ENCODE measurements around the gene MXD4. TPM values are rescaled to one million over a fixed set of nuclear protein-coding genes. Genes with fewer than 3 reads are reported as not detected.

MXD4 gene
- total and polyA plus RNA-seq, 2 of the 13 experiments (the other 11 are each of a cell fraction or from before 2014, with no cell fraction given): 29.0 to 31.3 TPM

DNA sequence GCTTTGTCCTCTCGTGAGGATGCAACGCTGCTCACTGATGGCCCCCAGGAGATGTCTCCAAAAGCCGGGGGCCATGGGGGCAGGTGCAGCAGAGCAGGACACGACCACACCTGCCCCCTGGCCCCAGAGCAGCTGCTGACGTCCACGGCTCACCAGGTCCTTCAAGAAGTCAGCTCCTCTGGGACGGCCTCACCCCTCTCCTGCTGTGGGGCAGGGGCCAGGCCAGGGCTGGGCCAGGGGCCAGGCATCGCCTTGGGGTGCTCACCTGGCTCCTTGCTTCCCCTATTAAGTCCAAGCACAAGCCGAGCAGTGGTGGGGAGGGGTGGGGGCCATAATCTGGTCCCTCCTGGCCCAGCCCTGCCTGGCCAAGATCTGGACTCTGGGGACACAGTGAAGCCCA is 28.6 kb upstream of the MXD4 start:
- in situ Hi-C loops (cut with HindIII; ENCODE audit: extremely low pct_ligation_motif_present, low pct_unique_long_range_greater_than_20kb): no loop called here
- WGBS (ENCODE audit: low lambda C conversion rate): 12% methylated on average over 4 of the region's 9 CpGs
- peaks cover 4 to 57% of the 10 kb centered on the region in 2 experiments; a peak in 4 of 5 replicates for H3K27me3 ChIP-seq (ENCODE audit: control insufficient read depth in 1 of 2, insufficient read depth in 2 of 2, low read length in 2 of 2)
- intact Hi-C loops (cut with micrococcal nuclease; ENCODE audit: unreplicated experiment): no loop called here
- H2AFZ ChIP-seq (ENCODE audit: low read length): no peak overlapping the region
- CTCF ChIA-PET (ENCODE audit: low intra/inter-chr PET ratio, low total read pairs): no interaction called here
- no peaks in the 10 kb centered on the region for H3K9me3 ChIP-seq (ENCODE audit: low read length)
- FAIRE-seq (no peak), DNase-seq (ENCODE audit: low spot score) (no peak), ATAC-seq (peak; percentile 13; the same call in 2 of the 3 replicates)
- no peak overlapping the region for H3K9ac ChIP-seq (ENCODE audit: insufficient read depth, low read depth, low read length)
- H3K4me3 ChIP-seq (replicated peaks in 1 of 3; ENCODE audit: insufficient read depth in 1 of 3, low read depth in 2 of 3, low read length in 3 of 3): no peak overlapping the region
- no peaks in the 10 kb centered on the region for H3K4me1 ChIP-seq (ENCODE audit: insufficient read depth, low read length)
- H3K27ac ChIP-seq (ENCODE audit: extremely low read length, insufficient read depth, low read length): no peak overlapping the region
- H3K79me2 ChIP-seq (ENCODE audit: insufficient read depth, low read length): no peaks in the 10 kb centered on the region
- no TSS peak for BruUV-seq (replicated peaks)
- H3K36me3 ChIP-seq (replicated peaks in 1 of 2; ENCODE audit: control insufficient read depth in 1 of 2, insufficient read depth in 2 of 2, low read length in 2 of 2): no peaks in the 10 kb centered on the region
- POLR2A ChIA-PET: no interaction called here
- no peaks in the 10 kb centered on the region for H4K20me1 ChIP-seq (ENCODE audit: insufficient read depth, low read length)
- no peak overlapping the region for H3K4me2 ChIP-seq (ENCODE audit: low read depth, low read length)
- TF ChIP-seq, protein P1, sequence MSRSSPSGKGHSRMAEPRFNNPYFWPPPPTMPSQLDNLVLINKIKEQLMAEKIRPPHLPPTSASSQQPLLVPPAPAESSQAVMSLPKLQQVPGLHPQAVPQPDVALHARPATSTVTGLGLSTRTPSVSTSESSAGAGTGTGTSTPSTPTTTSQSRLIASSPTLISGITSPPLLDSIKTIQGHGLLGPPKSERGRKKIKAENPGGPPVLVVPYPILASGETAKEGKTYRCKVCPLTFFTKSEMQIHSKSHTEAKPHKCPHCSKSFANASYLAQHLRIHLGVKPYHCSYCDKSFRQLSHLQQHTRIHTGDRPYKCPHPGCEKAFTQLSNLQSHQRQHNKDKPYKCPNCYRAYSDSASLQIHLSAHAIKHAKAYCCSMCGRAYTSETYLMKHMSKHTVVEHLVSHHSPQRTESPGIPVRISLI (CRISPR knock-in tag; IDR thresholded peaks at IDR 0.05; ENCODE audit: borderline replicate concordance): no peak
- no peak for TF ChIP-seq ZNF83 (CRISPR knock-in tag; IDR thresholded peaks at IDR 0.05; ENCODE audit: borderline replicate concordance)
- TF ChIP-seq SMC3 (IDR thresholded peaks at IDR 0.05; ENCODE audit: low read length): no peak
- no peak for TF ChIP-seq JARID2 (CRISPR knock-in tag; IDR thresholded peaks at IDR 0.05; ENCODE audit: insufficient replicate concordance)
- TF ChIP-seq ZNF274 (CRISPR knock-in tag; IDR thresholded peaks at IDR 0.05): no peak
- no peak for TF ChIP-seq PHF5A (CRISPR knock-in tag; IDR thresholded peaks at IDR 0.05; ENCODE audit: low read depth, unreplicated experiment)
- no peak for TF ChIP-seq JUND (CRISPR knock-in tag; IDR thresholded peaks at IDR 0.05)
- no peak for TF ChIP-seq ZNF230 (CRISPR knock-in tag; IDR thresholded peaks at IDR 0.05)
- TF ChIP-seq NFATC3 (CRISPR knock-in tag; IDR thresholded peaks at IDR 0.05): no peak
- TF ChIP-seq, protein P2, sequence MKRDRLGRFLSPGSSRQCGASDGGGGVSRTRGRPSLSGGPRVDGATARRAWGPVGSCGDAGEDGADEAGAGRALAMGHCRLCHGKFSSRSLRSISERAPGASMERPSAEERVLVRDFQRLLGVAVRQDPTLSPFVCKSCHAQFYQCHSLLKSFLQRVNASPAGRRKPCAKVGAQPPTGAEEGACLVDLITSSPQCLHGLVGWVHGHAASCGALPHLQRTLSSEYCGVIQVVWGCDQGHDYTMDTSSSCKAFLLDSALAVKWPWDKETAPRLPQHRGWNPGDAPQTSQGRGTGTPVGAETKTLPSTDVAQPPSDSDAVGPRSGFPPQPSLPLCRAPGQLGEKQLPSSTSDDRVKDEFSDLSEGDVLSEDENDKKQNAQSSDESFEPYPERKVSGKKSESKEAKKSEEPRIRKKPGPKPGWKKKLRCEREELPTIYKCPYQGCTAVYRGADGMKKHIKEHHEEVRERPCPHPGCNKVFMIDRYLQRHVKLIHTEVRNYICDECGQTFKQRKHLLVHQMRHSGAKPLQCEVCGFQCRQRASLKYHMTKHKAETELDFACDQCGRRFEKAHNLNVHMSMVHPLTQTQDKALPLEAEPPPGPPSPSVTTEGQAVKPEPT (CRISPR knock-in tag; IDR thresholded peaks at IDR 0.05; ENCODE audit: low read depth): no peak
- no peak for TF ChIP-seq SAP130 (CRISPR knock-in tag; IDR thresholded peaks at IDR 0.05; ENCODE audit: low read depth)
- TF ChIP-seq, protein P3, sequence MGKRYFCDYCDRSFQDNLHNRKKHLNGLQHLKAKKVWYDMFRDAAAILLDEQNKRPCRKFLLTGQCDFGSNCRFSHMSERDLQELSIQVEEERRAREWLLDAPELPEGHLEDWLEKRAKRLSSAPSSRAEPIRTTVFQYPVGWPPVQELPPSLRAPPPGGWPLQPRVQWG (CRISPR knock-in tag; IDR thresholded peaks at IDR 0.05; ENCODE audit: borderline replicate concordance, low read depth): no peak
- TF ChIP-seq, protein P4, sequence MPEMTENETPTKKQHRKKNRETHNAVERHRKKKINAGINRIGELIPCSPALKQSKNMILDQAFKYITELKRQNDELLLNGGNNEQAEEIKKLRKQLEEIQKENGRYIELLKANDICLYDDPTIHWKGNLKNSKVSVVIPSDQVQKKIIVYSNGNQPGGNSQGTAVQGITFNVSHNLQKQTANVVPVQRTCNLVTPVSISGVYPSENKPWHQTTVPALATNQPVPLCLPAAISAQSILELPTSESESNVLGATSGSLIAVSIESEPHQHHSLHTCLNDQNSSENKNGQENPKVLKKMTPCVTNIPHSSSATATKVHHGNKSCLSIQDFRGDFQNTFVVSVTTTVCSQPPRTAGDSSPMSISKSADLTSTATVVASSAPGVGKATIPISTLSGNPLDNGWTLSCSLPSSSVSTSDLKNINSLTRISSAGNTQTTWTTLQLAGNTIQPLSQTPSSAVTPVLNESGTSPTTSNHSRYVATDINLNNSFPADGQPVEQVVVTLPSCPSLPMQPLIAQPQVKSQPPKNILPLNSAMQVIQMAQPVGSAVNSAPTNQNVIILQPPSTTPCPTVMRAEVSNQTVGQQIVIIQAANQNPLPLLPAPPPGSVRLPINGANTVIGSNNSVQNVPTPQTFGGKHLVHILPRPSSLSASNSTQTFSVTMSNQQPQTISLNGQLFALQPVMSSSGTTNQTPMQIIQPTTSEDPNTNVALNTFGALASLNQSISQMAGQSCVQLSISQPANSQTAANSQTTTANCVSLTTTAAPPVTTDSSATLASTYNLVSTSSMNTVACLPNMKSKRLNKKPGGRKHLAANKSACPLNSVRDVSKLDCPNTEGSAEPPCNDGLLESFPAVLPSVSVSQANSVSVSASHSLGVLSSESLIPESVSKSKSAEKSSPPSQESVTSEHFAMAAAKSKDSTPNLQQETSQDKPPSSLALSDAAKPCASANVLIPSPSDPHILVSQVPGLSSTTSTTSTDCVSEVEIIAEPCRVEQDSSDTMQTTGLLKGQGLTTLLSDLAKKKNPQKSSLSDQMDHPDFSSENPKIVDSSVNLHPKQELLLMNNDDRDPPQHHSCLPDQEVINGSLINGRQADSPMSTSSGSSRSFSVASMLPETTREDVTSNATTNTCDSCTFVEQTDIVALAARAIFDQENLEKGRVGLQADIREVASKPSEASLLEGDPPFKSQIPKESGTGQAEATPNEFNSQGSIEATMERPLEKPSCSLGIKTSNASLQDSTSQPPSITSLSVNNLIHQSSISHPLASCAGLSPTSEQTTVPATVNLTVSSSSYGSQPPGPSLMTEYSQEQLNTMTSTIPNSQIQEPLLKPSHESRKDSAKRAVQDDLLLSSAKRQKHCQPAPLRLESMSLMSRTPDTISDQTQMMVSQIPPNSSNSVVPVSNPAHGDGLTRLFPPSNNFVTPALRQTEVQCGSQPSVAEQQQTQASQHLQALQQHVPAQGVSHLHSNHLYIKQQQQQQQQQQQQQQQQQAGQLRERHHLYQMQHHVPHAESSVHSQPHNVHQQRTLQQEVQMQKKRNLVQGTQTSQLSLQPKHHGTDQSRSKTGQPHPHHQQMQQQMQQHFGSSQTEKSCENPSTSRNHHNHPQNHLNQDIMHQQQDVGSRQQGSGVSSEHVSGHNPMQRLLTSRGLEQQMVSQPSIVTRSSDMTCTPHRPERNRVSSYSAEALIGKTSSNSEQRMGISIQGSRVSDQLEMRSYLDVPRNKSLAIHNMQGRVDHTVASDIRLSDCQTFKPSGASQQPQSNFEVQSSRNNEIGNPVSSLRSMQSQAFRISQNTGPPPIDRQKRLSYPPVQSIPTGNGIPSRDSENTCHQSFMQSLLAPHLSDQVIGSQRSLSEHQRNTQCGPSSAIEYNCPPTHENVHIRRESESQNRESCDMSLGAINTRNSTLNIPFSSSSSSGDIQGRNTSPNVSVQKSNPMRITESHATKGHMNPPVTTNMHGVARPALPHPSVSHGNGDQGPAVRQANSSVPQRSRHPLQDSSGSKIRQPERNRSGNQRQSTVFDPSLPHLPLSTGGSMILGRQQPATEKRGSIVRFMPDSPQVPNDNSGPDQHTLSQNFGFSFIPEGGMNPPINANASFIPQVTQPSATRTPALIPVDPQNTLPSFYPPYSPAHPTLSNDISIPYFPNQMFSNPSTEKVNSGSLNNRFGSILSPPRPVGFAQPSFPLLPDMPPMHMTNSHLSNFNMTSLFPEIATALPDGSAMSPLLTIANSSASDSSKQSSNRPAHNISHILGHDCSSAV (CRISPR knock-in tag; IDR thresholded peaks at IDR 0.05; ENCODE audit: borderline replicate concordance): no peak
- no peak for TF ChIP-seq IKZF1 (IDR thresholded peaks at IDR 0.05)
- no peak for TF ChIP-seq ZNF569 (CRISPR knock-in tag; IDR thresholded peaks at IDR 0.05; ENCODE audit: borderline replicate concordance)

All from HepG2 (cell line).